OCI-LY7 (cell line): ENCODE data around the gene LFNG. TPM values are rescaled to one million over a fixed set of nuclear protein-coding genes. Genes with fewer than 3 reads are reported as not detected.

Source experiments
- BruUV-seq: library from RNA; stranded (reverse); fragments of 400-500 nt; replicated peaks from 2 replicates; lab custom pipeline; 2021; lab: Mats Ljungman, UMichigan
- CTCF ChIA-PET: fragments of 300-600 bp; sonication (Branson Sonifier 250); formaldehyde crosslinking; loops from one replicate; lab custom pipeline; 2022; ENCODE audit warnings: antibody characterized with exemption; ENCODE audit not compliant: unreplicated experiment; lab: Charles Lee
- POLR2A ChIA-PET: fragments of 300-600 bp; sonication (Branson Sonifier 250); formaldehyde crosslinking; loops from one replicate; lab custom pipeline; 2022; ENCODE audit warnings: antibody characterized with exemption; lab: Charles Lee
- DNase-seq: peaks from one replicate; pipeline ENCODE4 v3.0.0-alpha.2; 2015; ENCODE audit warnings: low spot score
- H2AFZ ChIP-seq: fragments of 200-600 bp; sonication (generic), shearing (Covaris generic); 2 replicates; pipeline ENCODE4 v1.6.1; 2014; ENCODE audit warnings: mild to moderate bottlenecking, antibody characterized with exemption, low read length, moderate library complexity
- H3K27ac ChIP-seq: fragments of 200-600 bp; sonication (generic); 2 replicates; pipeline ENCODE4 v1.5.1; 2014; ENCODE audit warnings: mixed run types, low read depth, mild to moderate bottlenecking, moderate library complexity, low read length, inconsistent platforms; ENCODE audit not compliant: poor library complexity, severe bottlenecking
- H3K36me3 ChIP-seq: fragments of 200-600 bp; sonication (generic); 2 replicates; pipeline ENCODE4 v1.6.1; 2014; ENCODE audit warnings: mild to moderate bottlenecking, antibody characterized with exemption, low read length, moderate library complexity, mixed read lengths; ENCODE audit not compliant: insufficient read depth
- H3K4me1 ChIP-seq: fragments of 200-600 bp; sonication (generic); 2 replicates; pipeline ENCODE4 v1.5.1; 2014; ENCODE audit warnings: mild to moderate bottlenecking, low read length; ENCODE audit not compliant: insufficient read depth, poor library complexity, severe bottlenecking
- H3K4me2 ChIP-seq: fragments of 200-600 bp; sonication (generic); 2 replicates; pipeline ENCODE4 v1.6.1; 2014; ENCODE audit warnings: mild to moderate bottlenecking, low read length
- H3K4me3 ChIP-seq: fragments of 200-600 bp; sonication (generic); 2 replicates; pipeline ENCODE4 v1.5.1; 2014; ENCODE audit warnings: mild to moderate bottlenecking, low read depth, low read length; ENCODE audit not compliant: poor library complexity, severe bottlenecking
- H3K79me2 ChIP-seq: fragments of 200-600 bp; sonication (generic); 2 replicates; pipeline ENCODE4 v1.6.1; 2016; ENCODE audit warnings: low read depth, mild to moderate bottlenecking, low read length, moderate library complexity, mixed read lengths; ENCODE audit not compliant: insufficient read depth
- H3K9me2 ChIP-seq: fragments of 200-600 bp; sonication (generic); 2 replicates; pipeline ENCODE4 v1.6.1; 2016; ENCODE audit warnings: mild to moderate bottlenecking, low read length, mixed read lengths; ENCODE audit not compliant: insufficient read depth
- H3K9me3 ChIP-seq: fragments of 200-600 bp; sonication (generic); 2 replicates; pipeline ENCODE4 v1.6.1; 2014; ENCODE audit warnings: mild to moderate bottlenecking, mixed run types, low read length, mixed read lengths
- H4K20me1 ChIP-seq: fragments of 200-600 bp; sonication (generic); 2 replicates; pipeline ENCODE4 v1.6.1; 2014; ENCODE audit warnings: mild to moderate bottlenecking, antibody characterized with exemption, low read length, moderate library complexity, mixed read lengths; ENCODE audit not compliant: insufficient read depth
- EZH2phosphoT487 ChIP-seq: fragments of 200-600 bp; sonication (generic); IDR thresholded peaks from 2 replicates; pipeline ENCODE4 v1.6.1; 2018; ENCODE audit warnings: low read depth, borderline replicate concordance, mild to moderate bottlenecking, mixed run types, antibody characterized with exemption, low read length, moderate library complexity, mixed read lengths
- intact Hi-C: fragments of 100-400 bp; cut with micrococcal nuclease; formaldehyde crosslinking; loops from one replicate; pipeline ENCODE4 v1.10.0; 2022; ENCODE audit not compliant: unreplicated experiment
- total RNA-seq, 2 experiments: library from RNA; depleted of rRNA in 1 of 2; stranded (reverse); fragments of >200 nt in 1 of 2; shearing (Covaris generic) in 1 of 2; gene quantifications; 2 replicates each; pipeline ENCODE4 v1.2.3, GENCODE V29; 2014 to 2022
- TF ChIP-seq, protein P1 (sequence below): fragments of 200-600 bp; sonication (generic); conservative IDR thresholded peaks from 2 replicates; pipeline ENCODE4 v1.5.1; 2014; ENCODE audit warnings: mild to moderate bottlenecking, antibody characterized with exemption, low read length, moderate library complexity, mixed read lengths

Gene LFNG
- total RNA-seq, 2 experiments from 2014 or later = 1.2 to 2.1 TPM

DNA sequence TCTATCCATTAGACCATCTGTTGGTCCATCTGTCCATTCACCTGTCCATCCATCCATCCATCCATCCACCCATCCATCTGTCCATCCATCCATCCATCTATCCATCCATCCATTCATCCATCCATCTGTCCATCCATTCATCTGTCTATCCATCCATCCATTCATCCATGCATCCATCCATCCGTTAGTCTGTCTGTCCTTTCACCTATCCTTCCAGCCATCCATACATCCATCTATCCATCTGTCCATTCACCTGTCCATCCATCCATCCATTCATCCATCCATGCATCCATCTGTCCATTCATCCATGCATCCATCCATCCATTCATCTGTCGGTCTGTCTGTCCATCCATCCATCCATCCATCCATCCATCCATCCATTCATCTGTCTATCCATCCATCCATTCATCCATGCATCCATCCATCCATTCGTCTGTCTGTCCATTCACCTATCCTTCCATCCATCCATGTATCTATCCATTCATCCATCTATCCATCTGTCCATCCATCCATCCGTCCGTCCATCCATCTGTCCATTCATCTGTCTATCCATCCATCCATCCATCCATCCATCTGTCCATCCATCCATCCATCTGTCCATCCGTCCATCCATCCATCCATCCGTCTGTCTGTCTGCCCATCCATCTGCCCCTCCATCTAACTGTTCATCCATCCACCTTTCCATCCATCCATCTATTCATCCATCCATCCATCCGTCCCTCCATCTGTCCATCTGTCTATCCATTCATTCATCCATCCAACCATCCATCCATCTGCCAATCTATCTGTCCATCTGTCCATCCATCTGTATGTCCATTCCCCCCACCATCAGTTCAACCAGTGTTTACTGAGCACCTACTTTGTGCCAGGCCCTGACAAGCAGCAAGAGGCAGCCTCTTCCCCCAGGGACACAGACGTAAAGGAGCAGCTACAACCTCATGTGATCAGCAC, 4.8 kb upstream of the LFNG start:
- POLR2A ChIA-PET = no interaction called here
- CTCF ChIA-PET = no interaction called here
- TF ChIP-seq EZH2phosphoT487 = no peak
- TF ChIP-seq, protein P1, sequence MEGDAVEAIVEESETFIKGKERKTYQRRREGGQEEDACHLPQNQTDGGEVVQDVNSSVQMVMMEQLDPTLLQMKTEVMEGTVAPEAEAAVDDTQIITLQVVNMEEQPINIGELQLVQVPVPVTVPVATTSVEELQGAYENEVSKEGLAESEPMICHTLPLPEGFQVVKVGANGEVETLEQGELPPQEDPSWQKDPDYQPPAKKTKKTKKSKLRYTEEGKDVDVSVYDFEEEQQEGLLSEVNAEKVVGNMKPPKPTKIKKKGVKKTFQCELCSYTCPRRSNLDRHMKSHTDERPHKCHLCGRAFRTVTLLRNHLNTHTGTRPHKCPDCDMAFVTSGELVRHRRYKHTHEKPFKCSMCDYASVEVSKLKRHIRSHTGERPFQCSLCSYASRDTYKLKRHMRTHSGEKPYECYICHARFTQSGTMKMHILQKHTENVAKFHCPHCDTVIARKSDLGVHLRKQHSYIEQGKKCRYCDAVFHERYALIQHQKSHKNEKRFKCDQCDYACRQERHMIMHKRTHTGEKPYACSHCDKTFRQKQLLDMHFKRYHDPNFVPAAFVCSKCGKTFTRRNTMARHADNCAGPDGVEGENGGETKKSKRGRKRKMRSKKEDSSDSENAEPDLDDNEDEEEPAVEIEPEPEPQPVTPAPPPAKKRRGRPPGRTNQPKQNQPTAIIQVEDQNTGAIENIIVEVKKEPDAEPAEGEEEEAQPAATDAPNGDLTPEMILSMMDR = no peak
- no peaks in the 10 kb centered on the region for H3K36me3 ChIP-seq
- BruUV-seq = no TSS peak
- peaks cover 49% of the 10 kb centered on the region for H3K4me1 ChIP-seq
- intact Hi-C loops = no loop called here
- H3K79me2 ChIP-seq = no peaks in the 10 kb centered on the region
- no peak for DNase-seq
- H3K4me2 ChIP-seq = no peak overlapping the region
- no peak overlapping the region for H3K4me3 ChIP-seq
- H4K20me1 ChIP-seq = no peaks in the 10 kb centered on the region
- no peaks in the 10 kb centered on the region for H3K9me3 ChIP-seq
- H2AFZ ChIP-seq = no peak overlapping the region
- no peaks in the 10 kb centered on the region for H3K9me2 ChIP-seq
- H3K27ac ChIP-seq = no peak overlapping the region

DNA sequence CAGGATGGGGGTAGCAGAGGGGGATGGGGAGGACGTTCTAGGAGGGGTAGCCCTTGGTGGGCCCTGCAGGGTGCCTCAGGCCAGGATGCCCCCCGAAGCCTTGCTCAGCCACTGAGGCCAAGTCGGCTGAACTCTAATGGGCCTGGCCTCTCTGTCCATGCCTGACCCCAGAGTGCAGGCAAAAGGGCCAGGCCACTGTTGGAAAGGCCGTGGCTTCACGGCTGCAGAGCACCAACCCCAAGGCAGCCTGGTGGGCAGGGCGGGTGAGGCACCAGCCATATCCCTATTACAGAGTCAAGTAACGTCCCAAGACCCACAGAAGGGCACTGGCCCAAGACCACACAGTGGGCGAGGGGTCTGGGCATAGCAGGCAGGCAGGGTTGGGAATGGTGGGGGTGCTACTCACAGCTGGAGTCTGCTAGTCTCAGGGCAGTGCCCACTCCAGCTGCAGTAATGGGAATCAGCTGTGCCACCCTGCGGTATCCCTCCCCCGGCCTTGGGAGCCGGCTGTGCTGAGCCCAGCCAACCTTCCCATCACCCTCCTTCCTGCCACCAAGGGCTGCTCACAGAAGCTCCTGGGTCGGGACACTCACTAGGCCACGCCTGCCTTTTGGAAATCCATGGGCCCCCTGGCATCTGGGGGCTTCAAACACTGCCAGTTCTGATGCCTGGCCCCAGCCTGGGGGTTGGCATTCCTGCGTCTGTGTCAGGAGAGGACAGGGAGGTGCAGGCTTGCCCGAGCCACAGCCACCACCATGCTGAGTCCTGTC, 4.0 kb upstream of the LFNG start:
- Histone ChIP-seq H4K20me1 (no peaks in the 10 kb centered on the region), H3K27ac (no peak overlapping the region), H2AFZ (no peak overlapping the region), H3K36me3 (no peaks in the 10 kb centered on the region), H3K4me2 (no peak overlapping the region), H3K4me3 (no peak overlapping the region), H3K4me1 (peaks cover 47% of the 10 kb centered on the region), H3K9me3 (no peaks in the 10 kb centered on the region), H3K9me2 (no peaks in the 10 kb centered on the region), H3K79me2 (no peaks in the 10 kb centered on the region)
- intact Hi-C loops = no loop called here
- BruUV-seq = no TSS peak
- no peak for TF ChIP-seq EZH2phosphoT487
- TF ChIP-seq, protein P1 = no peak
- POLR2A ChIA-PET = no interaction called here
- DNase-seq = no peak
- CTCF ChIA-PET = no interaction called here
